GM19099 (cell line): ENCODE data around the gene BOD1L2.

Source experiments
- POLR2A ChIP-seq: IDR thresholded peaks from 3 replicates; pipeline ENCODE4 v1.6.1; 2011; ENCODE audit warnings: low read depth; ENCODE audit not compliant: insufficient read length; ENCODE audit errors: extremely low read depth

BOD1L2 gene

DNA sequence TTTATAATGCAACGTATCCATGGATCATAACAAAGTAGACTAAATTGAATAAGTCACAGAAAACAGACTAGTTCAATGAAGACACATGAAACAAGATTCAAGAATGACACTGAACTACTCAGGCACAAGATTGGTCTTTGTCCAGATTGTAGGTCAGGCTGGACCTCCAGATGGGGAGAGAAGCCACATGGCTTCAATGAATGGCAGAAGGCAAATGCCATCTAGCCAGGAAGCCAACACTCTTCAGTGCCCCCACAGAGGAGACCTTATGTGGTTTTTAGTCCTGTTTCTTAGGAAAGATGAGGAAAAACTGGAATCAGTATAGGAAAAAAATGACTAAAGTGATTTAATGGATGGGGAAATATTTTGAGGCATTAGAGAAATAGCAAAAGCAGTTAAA is 43.1 kb downstream of the BOD1L2 start:
- no peak for TF ChIP-seq POLR2A

DNA sequence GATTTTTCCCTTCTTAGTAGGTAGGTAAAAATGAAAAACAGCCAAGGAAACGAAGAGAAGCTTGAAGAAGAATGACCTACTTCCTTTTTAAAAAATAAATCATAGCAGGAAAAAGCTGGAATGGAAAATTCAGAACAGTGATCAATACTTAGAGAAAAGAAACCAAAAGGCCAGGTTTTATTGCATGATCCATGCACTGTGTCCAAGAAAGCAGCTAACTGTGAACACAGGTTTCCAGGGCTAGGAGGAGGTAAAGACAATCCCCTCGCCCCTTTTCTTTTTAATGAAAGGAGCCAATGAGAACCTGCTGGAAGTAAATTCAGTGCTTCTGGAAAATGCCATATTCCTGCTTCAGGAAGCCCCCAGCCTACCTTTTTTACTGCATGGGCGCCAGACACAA is 47.2 kb downstream of the BOD1L2 start:
- no peak for TF ChIP-seq POLR2A

DNA sequence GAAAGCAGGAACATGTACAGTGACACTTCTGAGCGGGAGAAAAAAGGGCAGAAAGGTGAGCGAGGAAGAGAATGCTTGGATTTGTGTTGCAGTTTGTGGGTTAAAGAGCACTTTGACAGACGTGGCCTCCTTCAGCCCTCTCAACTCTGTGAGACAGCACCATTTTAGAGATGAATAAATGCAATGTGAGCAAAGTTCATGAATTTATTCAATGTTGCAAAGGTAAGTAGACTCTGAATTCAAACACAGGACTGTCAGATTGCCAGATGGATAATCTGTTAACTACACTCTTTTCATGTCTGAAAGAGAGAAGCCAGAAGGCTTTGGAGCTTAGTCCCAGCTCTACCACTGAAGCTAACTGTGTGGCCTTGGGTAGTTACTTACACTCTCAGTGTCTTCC is 47.7 kb downstream of the BOD1L2 start:
- no peak for TF ChIP-seq POLR2A

DNA sequence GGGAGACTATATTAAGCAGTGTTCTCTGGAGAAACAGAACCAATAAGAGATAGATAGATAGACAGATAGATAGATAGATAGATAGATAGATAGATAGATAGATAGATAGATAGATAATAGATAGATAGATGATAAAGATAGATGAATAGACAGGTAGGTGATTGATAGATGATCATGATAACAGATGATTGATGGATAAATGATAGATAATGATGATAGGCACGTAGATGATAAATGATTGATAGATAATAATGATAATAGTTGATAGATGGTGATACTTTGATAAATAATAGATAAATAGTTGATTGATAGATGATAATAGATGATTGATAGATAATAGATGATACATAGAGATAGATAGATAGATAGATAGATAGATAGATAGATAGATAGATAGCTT is 48.5 kb downstream of the BOD1L2 start:
- TF ChIP-seq POLR2A: no peak

DNA sequence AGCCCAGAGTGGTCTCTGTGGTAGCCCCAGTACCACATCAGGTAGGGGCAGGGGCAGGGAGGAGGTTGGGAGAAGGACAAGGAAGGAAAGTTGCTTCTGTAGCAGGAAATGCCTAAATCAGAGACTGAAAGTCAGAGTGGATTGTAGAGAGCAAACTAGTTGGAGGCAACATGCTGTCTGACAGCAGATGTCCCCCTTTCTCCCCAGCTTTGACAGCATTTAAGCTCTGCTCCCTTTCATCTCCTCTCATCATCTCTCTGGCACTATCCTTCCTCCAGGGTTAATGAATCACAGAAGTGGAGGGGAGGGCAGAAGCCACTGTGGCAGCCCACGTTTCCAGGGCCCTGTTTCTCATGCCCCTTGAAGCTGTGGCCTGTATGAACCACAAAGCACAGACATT is 50.4 kb downstream of the BOD1L2 start:
- no peak for TF ChIP-seq POLR2A

DNA sequence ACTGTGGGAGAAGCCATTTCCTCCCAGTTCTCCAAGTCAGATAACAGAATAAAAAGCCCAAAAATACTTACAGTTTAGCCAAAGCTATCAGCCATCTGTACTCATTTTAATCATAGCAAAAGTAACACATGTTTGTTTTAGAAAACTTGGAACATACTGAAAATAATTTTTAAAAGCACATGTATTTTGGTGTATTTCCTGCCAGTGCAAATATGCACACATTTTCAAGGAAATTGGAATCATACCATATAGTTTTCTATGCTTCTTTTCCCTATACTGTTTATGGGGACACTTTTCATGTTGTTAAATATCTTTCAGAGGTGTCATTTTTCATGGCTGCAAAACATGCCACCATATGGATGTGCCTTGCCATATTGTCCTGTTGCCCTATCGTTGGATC is 51.2 kb downstream of the BOD1L2 start:
- no peak for TF ChIP-seq POLR2A
